Panc1 (cell line): ENCODE measurements around the gene SLC16A6.

Experiments used
- CTCF ChIP-seq: fragments of 450-650 bp; IDR thresholded peaks from 2 replicates; pipeline ENCODE4 v1.5.1; 2017; ENCODE audit warnings: mild to moderate bottlenecking
- POLR2AphosphoS5 ChIP-seq: IDR thresholded peaks from 2 replicates; pipeline ENCODE4 v1.6.1; 2012; ENCODE audit warnings: mild to moderate bottlenecking, low read depth, low read length, moderate library complexity
- REST ChIP-seq, 2 experiments: IDR thresholded peaks; 2 replicates each; pipeline ENCODE4 v1.6.1; 2011 to 2012; ENCODE audit warnings: low read depth in 2 of 2, control low read depth in 1 of 2, low read length in 1 of 2, mild to moderate bottlenecking in 1 of 2, moderate library complexity in 1 of 2; ENCODE audit not compliant: insufficient read depth in 1 of 2
- SIN3A ChIP-seq: IDR thresholded peaks from 2 replicates; pipeline ENCODE4 v1.6.1; 2012; ENCODE audit warnings: low read depth, mild to moderate bottlenecking, low read length, moderate library complexity, borderline replicate concordance; ENCODE audit not compliant: insufficient read depth

- TF ChIP-seq POLR2AphosphoS5 (no peak), CTCF (no peak), REST (IDR thresholded peaks at IDR 0.05; ENCODE audit: insufficient read depth in 1 of 2, low read depth in 2 of 2, low read length in 1 of 2) (no peak), SIN3A (no peak)
These were observed 3.2 kb upstream of the SLC16A6 start for GRCh38 chr17:68294196-68294555.
